ENCODE measurements around the gene SLC5A9. TPM values are rescaled to one million over a fixed set of nuclear protein-coding genes. Genes with fewer than 3 reads are reported as not detected.

The SLC5A9 gene
- total and polyA plus RNA-seq, 9 of the 15 experiments (the other 6 are each of a cell fraction or from before 2014, with no cell fraction given): not detected

DNA sequence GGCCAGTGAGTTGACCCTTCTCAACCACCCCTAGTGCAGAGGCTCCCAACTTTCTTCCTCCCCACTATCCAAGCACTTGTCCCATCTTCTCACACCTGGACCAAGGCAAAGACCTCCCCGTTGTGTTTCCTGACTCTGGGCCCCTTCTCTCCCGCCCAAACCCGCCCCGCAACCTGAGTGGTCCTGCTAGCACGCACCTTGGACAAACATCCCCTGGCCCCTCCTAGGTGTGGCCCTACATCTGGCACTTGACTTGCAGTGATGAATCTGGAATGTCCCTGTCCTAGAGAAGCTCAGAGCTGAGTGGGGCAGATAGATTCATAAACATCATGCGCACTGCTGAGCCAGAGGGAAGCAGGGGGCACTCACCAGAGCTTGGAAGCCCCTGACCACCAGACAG, 2.3 kb downstream of the SLC5A9 start:
- POLR2A ChIA-PET: no interaction called here
- H3K79me2 ChIP-seq (ENCODE audit: control insufficient read depth, insufficient read depth, low read length): no peaks in the 10 kb centered on the region
- H4K20me1 ChIP-seq (replicated peaks; ENCODE audit: control insufficient read depth, insufficient read depth, low read length): peaks cover 3% of the 10 kb centered on the region; the same call in 1 of the 2 replicates
- no peak overlapping the region for H3K4me2 ChIP-seq (ENCODE audit: insufficient read depth, low read length)
- H3K4me3 ChIP-seq: no peak overlapping the region
- WGBS (ENCODE audit: insufficient coverage, low coverage, missing lambda C conversion rate): 2% methylated on average over 4 of the region's 6 CpGs
- no peaks in the 10 kb centered on the region; a peak in 1 of 5 replicates for H3K27me3 ChIP-seq (ENCODE audit: control insufficient read depth in 2 of 2, insufficient read depth in 2 of 2, low read length in 2 of 2)
- ATAC-seq (no peak), FAIRE-seq (no peak), DNase-seq (ENCODE audit: extremely low read depth in 1 of 4, low spot score in 3 of 4) (no peak)
- in situ Hi-C loops (cut with MboI): loop anchor here (25.0 kb wide), 1 partner anchor 462 kb away; no protein-coding TSS in a partner anchor
- H3K36me3 ChIP-seq (ENCODE audit: control insufficient read depth, insufficient read depth, low read length): no peaks in the 10 kb centered on the region
- TF ChIP-seq KLF10 (CRISPR knock-in tag; IDR thresholded peaks at IDR 0.05): no peak
- no peak for TF ChIP-seq RCOR1 (IDR thresholded peaks at IDR 0.05; ENCODE audit: borderline replicate concordance in 1 of 2, low read depth in 2 of 2, low read length in 2 of 2)
- no peak for TF ChIP-seq MIER1 (IDR thresholded peaks at IDR 0.05; ENCODE audit: low read depth)
- no peak for TF ChIP-seq TCFL5 (CRISPR knock-in tag; conservative IDR thresholded peaks at IDR 0.05)
- no peak for TF ChIP-seq PHF8 (IDR thresholded peaks at IDR 0.05; ENCODE audit: borderline replicate concordance, low read length)
- no peak for TF ChIP-seq FOS (IDR thresholded peaks at IDR 0.05; ENCODE audit: extremely low read depth, insufficient read length)
- no peak for TF ChIP-seq TCF7 (IDR thresholded peaks at IDR 0.05; ENCODE audit: borderline replicate concordance)
- TF ChIP-seq MYBL2 (IDR thresholded peaks at IDR 0.05; ENCODE audit: low read depth): no peak
- no peak for TF ChIP-seq MYBL2 (CRISPR knock-in tag; IDR thresholded peaks at IDR 0.05; ENCODE audit: borderline replicate concordance)
- TF ChIP-seq, protein P1, sequence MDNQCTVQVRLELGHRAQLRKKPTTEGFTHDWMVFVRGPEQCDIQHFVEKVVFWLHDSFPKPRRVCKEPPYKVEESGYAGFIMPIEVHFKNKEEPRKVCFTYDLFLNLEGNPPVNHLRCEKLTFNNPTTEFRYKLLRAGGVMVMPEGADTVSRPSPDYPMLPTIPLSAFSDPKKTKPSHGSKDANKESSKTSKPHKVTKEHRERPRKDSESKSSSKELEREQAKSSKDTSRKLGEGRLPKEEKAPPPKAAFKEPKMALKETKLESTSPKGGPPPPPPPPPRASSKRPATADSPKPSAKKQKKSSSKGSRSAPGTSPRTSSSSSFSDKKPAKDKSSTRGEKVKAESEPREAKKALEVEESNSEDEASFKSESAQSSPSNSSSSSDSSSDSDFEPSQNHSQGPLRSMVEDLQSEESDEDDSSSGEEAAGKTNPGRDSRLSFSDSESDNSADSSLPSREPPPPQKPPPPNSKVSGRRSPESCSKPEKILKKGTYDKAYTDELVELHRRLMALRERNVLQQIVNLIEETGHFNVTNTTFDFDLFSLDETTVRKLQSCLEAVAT (IDR thresholded peaks at IDR 0.05): no peak
- TF ChIP-seq KLF13 (tag; IDR thresholded peaks at IDR 0.05; ENCODE audit: borderline replicate concordance, low read depth): no peak
- no peak for TF ChIP-seq POLR2H (tag; IDR thresholded peaks at IDR 0.05; ENCODE audit: low read depth)
- no peak overlapping the region for H3K27ac ChIP-seq (ENCODE audit: extremely low read depth, low read depth, low read length)
- H2AFZ ChIP-seq (ENCODE audit: low read depth, low read length): no peak overlapping the region
- intact Hi-C loops (cut with micrococcal nuclease): no loop called here
- no peak overlapping the region for H3K9ac ChIP-seq (ENCODE audit: insufficient read depth in 1 of 2, low read depth in 2 of 2, low read length in 2 of 2)
- no peaks in the 10 kb centered on the region for H3K9me3 ChIP-seq (replicated peaks; ENCODE audit: control insufficient read depth, insufficient read depth, low read depth, low read length)
- no TSS peak for BruUV-seq (replicated peaks)
- CTCF ChIA-PET (ENCODE audit: low intra/inter-chr PET ratio): interaction anchor here (0.6 kb wide), 1 partner anchor 20 kb away, joined by 4 read pairs; no protein-coding TSS in a partner anchor
- H3K9me1 ChIP-seq (ENCODE audit: control insufficient read depth, insufficient read depth, low read length): no peaks in the 10 kb centered on the region
- H3K4me1 ChIP-seq (replicated peaks in 1 of 2; ENCODE audit: control insufficient read depth in 2 of 2, insufficient read depth in 2 of 2, low read length in 2 of 2): no peaks in the 10 kb centered on the region
